WTC11 (cell line): ENCODE data around the gene ARMC8.

Experiments used
- KAT7 ChIP-seq: sonication (generic); formaldehyde crosslinking; IDR thresholded peaks from 2 replicates; pipeline ENCODE4 v1.8.1; 2023; ENCODE audit warnings: missing genetic modification reagents, mild to moderate bottlenecking, borderline replicate concordance
- SP1 ChIP-seq: sonication (generic); formaldehyde crosslinking; conservative IDR thresholded peaks from 2 replicates; pipeline ENCODE4 v1.8.1; 2022; ENCODE audit warnings: missing genetic modification reagents
- TCF7 ChIP-seq: sonication (generic); formaldehyde crosslinking; IDR thresholded peaks from 2 replicates; pipeline ENCODE4 v1.8.0; 2022; ENCODE audit warnings: mild to moderate bottlenecking, low read depth, missing genetic modification reagents, moderate library complexity
- ZMAT4 ChIP-seq: fragments of 250-450 bp; sonication (Bioruptor Pico); IDR thresholded peaks from 2 replicates; pipeline ENCODE4 v1.9.0; 2021; ENCODE audit warnings: mild to moderate bottlenecking
- TF ChIP-seq, protein P1 (sequence below): sonication (generic); formaldehyde crosslinking; IDR thresholded peaks from 2 replicates; pipeline ENCODE4 v1.8.1; 2023; ENCODE audit warnings: mild to moderate bottlenecking, moderate library complexity, missing genetic modification reagents
- TF ChIP-seq, protein P2 (sequence below): fragments of 200-600 bp; IDR thresholded peaks from 2 replicates; pipeline ENCODE4 v1.8.0; 2022; ENCODE audit warnings: antibody characterized with exemption
- TF ChIP-seq, protein P3 (sequence below): sonication (generic); formaldehyde crosslinking; IDR thresholded peaks from 2 replicates; pipeline ENCODE4 v1.8.0; 2022; ENCODE audit warnings: mild to moderate bottlenecking, missing genetic modification reagents

GRCh38 chr3:138245026-138245425 is 57.9 kb downstream of the ARMC8 start:
- TF ChIP-seq, protein P1, sequence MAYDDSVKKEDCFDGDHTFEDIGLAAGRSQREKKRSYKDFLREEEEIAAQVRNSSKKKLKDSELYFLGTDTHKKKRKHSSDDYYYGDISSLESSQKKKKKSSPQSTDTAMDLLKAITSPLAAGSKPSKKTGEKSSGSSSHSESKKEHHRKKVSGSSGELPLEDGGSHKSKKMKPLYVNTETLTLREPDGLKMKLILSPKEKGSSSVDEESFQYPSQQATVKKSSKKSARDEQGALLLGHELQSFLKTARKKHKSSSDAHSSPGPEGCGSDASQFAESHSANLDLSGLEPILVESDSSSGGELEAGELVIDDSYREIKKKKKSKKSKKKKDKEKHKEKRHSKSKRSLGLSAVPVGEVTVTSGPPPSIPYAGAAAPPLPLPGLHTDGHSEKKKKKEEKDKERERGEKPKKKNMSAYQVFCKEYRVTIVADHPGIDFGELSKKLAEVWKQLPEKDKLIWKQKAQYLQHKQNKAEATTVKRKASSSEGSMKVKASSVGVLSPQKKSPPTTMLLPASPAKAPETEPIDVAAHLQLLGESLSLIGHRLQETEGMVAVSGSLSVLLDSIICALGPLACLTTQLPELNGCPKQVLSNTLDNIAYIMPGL (CRISPR knock-in tag), result no peak
- TF ChIP-seq, protein P2, sequence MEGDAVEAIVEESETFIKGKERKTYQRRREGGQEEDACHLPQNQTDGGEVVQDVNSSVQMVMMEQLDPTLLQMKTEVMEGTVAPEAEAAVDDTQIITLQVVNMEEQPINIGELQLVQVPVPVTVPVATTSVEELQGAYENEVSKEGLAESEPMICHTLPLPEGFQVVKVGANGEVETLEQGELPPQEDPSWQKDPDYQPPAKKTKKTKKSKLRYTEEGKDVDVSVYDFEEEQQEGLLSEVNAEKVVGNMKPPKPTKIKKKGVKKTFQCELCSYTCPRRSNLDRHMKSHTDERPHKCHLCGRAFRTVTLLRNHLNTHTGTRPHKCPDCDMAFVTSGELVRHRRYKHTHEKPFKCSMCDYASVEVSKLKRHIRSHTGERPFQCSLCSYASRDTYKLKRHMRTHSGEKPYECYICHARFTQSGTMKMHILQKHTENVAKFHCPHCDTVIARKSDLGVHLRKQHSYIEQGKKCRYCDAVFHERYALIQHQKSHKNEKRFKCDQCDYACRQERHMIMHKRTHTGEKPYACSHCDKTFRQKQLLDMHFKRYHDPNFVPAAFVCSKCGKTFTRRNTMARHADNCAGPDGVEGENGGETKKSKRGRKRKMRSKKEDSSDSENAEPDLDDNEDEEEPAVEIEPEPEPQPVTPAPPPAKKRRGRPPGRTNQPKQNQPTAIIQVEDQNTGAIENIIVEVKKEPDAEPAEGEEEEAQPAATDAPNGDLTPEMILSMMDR, result no peak
- TF ChIP-seq SP1 (CRISPR knock-in tag) (no peak), KAT7 (CRISPR knock-in tag) (no peak), TCF7 (CRISPR knock-in tag) (no peak), ZMAT4 (CRISPR knock-in tag) (no peak)
- TF ChIP-seq, protein P3, sequence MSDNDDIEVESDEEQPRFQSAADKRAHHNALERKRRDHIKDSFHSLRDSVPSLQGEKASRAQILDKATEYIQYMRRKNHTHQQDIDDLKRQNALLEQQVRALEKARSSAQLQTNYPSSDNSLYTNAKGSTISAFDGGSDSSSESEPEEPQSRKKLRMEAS (CRISPR knock-in tag), result no peak
